HEK293 (cell line): Measurements from ENCODE around the gene ACP7.

Experiments used
- AEBP2 ChIP-seq: fragments of 450-650 bp; formaldehyde crosslinking; IDR thresholded peaks from 2 replicates; pipeline ENCODE4 v1.5.1; 2016; ENCODE audit warnings: missing biosample characterization, missing genetic modification characterization, borderline replicate concordance
- BCL6B ChIP-seq: fragments of 450-650 bp; formaldehyde crosslinking; IDR thresholded peaks from 2 replicates; pipeline ENCODE4 v1.5.1; 2017; ENCODE audit warnings: missing biosample characterization, missing genetic modification characterization
- GLIS1 ChIP-seq: fragments of 450-650 bp; formaldehyde crosslinking; IDR thresholded peaks from 2 replicates; pipeline ENCODE4 v1.5.1; 2016; ENCODE audit warnings: missing biosample characterization, missing genetic modification characterization
- HOXA7 ChIP-seq: sonication (generic); formaldehyde crosslinking; IDR thresholded peaks from 2 replicates; pipeline ENCODE4 v1.8.1; 2022; ENCODE audit warnings: missing genetic modification reagents, borderline replicate concordance
- KLF17 ChIP-seq: fragments of 450-650 bp; formaldehyde crosslinking; IDR thresholded peaks from 2 replicates; pipeline ENCODE4 v1.5.1; 2016; ENCODE audit warnings: missing biosample characterization, missing genetic modification characterization
- OVOL3 ChIP-seq: fragments of 450-650 bp; formaldehyde crosslinking; IDR thresholded peaks from 2 replicates; pipeline ENCODE4 v1.5.1; 2016; ENCODE audit warnings: missing biosample characterization, missing genetic modification characterization
- PRDM1 ChIP-seq: fragments of 450-650 bp; formaldehyde crosslinking; IDR thresholded peaks from 2 replicates; pipeline ENCODE4; 2016; ENCODE audit warnings: missing biosample characterization, missing genetic modification characterization
- PRDM10 ChIP-seq: fragments of 450-650 bp; formaldehyde crosslinking; IDR thresholded peaks from 2 replicates; pipeline ENCODE4 v1.5.1; 2016; ENCODE audit warnings: missing biosample characterization, missing genetic modification characterization
- PRDM6 ChIP-seq: fragments of 450-650 bp; formaldehyde crosslinking; IDR thresholded peaks from 2 replicates; pipeline ENCODE4 v1.5.1; 2017; ENCODE audit warnings: missing biosample characterization, missing genetic modification characterization
- REPIN1 ChIP-seq: fragments of 450-650 bp; formaldehyde crosslinking; IDR thresholded peaks from 2 replicates; pipeline ENCODE4 v1.5.1; 2017; ENCODE audit warnings: missing biosample characterization, missing genetic modification characterization, low read depth
- SCRT1 ChIP-seq: fragments of 450-650 bp; formaldehyde crosslinking; IDR thresholded peaks from 2 replicates; pipeline ENCODE4 v1.5.1; 2016; ENCODE audit warnings: missing biosample characterization, missing genetic modification characterization, borderline replicate concordance
- YY1 ChIP-seq: fragments of 450-650 bp; formaldehyde crosslinking; IDR thresholded peaks from 2 replicates; pipeline ENCODE4 v1.5.1; 2018; ENCODE audit warnings: missing biosample characterization, missing genetic modification characterization
- ZBTB17 ChIP-seq: fragments of 450-650 bp; formaldehyde crosslinking; IDR thresholded peaks from 2 replicates; pipeline ENCODE4 v1.5.1; 2016; ENCODE audit warnings: missing biosample characterization, missing genetic modification characterization
- ZBTB26 ChIP-seq: fragments of 450-650 bp; formaldehyde crosslinking; optimal IDR thresholded peaks from 2 replicates; pipeline ENCODE3; 2016; ENCODE audit warnings: missing biosample characterization, mild to moderate bottlenecking, missing genetic modification characterization
- ZBTB48 ChIP-seq: fragments of 450-650 bp; formaldehyde crosslinking; IDR thresholded peaks from 2 replicates; pipeline ENCODE4 v1.5.1; 2016; ENCODE audit warnings: missing biosample characterization, missing genetic modification characterization
- ZIC2 ChIP-seq: fragments of 450-650 bp; formaldehyde crosslinking; IDR thresholded peaks from 2 replicates; pipeline ENCODE4 v1.5.1; 2016; ENCODE audit warnings: missing biosample characterization, missing genetic modification characterization
- ZNF146 ChIP-seq: fragments of 450-650 bp; formaldehyde crosslinking; IDR thresholded peaks from 2 replicates; pipeline ENCODE4 v1.5.1; 2016; ENCODE audit warnings: missing biosample characterization, missing genetic modification characterization
- ZNF16 ChIP-seq: fragments of 450-650 bp; formaldehyde crosslinking; IDR thresholded peaks from 2 replicates; pipeline ENCODE4 v1.5.1; 2016; ENCODE audit warnings: low read depth, missing biosample characterization, missing genetic modification characterization
- ZNF23 ChIP-seq: fragments of 450-650 bp; formaldehyde crosslinking; IDR thresholded peaks from 2 replicates; pipeline ENCODE4 v1.5.1; 2016; ENCODE audit warnings: missing biosample characterization, missing genetic modification characterization, borderline replicate concordance
- ZNF394 ChIP-seq: fragments of 450-650 bp; formaldehyde crosslinking; IDR thresholded peaks from 2 replicates; pipeline ENCODE4 v1.5.1; 2016; ENCODE audit warnings: missing biosample characterization, missing genetic modification characterization, mild to moderate bottlenecking, moderate library complexity, borderline replicate concordance
- ZNF510 ChIP-seq: fragments of 450-650 bp; formaldehyde crosslinking; IDR thresholded peaks from 2 replicates; pipeline ENCODE4 v1.5.1; 2018; ENCODE audit warnings: mild to moderate bottlenecking, missing genetic modification characterization, missing biosample characterization; ENCODE audit not compliant: insufficient replicate concordance
- ZNF514 ChIP-seq: fragments of 450-650 bp; formaldehyde crosslinking; IDR thresholded peaks from 2 replicates; pipeline ENCODE4 v1.5.1; 2016; ENCODE audit warnings: missing biosample characterization, missing genetic modification characterization
- ZNF529 ChIP-seq: fragments of 450-650 bp; formaldehyde crosslinking; IDR thresholded peaks from 2 replicates; pipeline ENCODE4 v1.5.1; 2017; ENCODE audit warnings: missing genetic modification characterization, missing biosample characterization; ENCODE audit not compliant: insufficient replicate concordance
- ZNF596 ChIP-seq: fragments of 450-650 bp; IDR thresholded peaks from 2 replicates; pipeline ENCODE4 v1.5.0; 2018; ENCODE audit warnings: missing biosample characterization, mild to moderate bottlenecking, missing genetic modification characterization, moderate library complexity
- ZNF658 ChIP-seq: fragments of 450-650 bp; formaldehyde crosslinking; IDR thresholded peaks from 2 replicates; pipeline ENCODE4; 2016; ENCODE audit warnings: missing biosample characterization, missing genetic modification characterization
- ZNF76 ChIP-seq: fragments of 450-650 bp; formaldehyde crosslinking; IDR thresholded peaks from 2 replicates; pipeline ENCODE4; 2016; ENCODE audit warnings: low read depth, missing biosample characterization, missing genetic modification characterization, borderline replicate concordance
- ZSCAN18 ChIP-seq: fragments of 450-650 bp; formaldehyde crosslinking; IDR thresholded peaks from 2 replicates; pipeline ENCODE4 v1.5.1; 2016; ENCODE audit warnings: missing biosample characterization, missing genetic modification characterization

Gene ACP7

GRCh38 chr19:39156326-39157230, 72.4 kb downstream of the ACP7 start (continued):
- TF ChIP-seq REPIN1 (no peak), ZNF529 (tag by site-specific recombination) (no peak), GLIS1 (tag by site-specific recombination) (peak; percentile 84), ZNF146 (tag by site-specific recombination) (no peak), ZNF23 (tag by site-specific recombination) (no peak), PRDM1 (tag by site-specific recombination) (no peak), ZBTB17 (tag by site-specific recombination) (0 out of 2 replicates have a peak, but pooled peaks have one; percentile 13), KLF17 (tag by site-specific recombination) (peak; percentile 83), OVOL3 (no peak), AEBP2 (tag by site-specific recombination) (no peak), ZNF510 (tag by site-specific recombination) (no peak), ZNF596 (tag by site-specific recombination) (no peak), ZNF658 (tag by site-specific recombination) (no peak), ZNF394 (tag by site-specific recombination) (no peak), ZNF16 (no peak), SCRT1 (tag by site-specific recombination) (no peak), BCL6B (tag by site-specific recombination) (no peak), PRDM10 (tag by site-specific recombination) (no peak), YY1 (tag by site-specific recombination) (no peak), PRDM6 (tag by site-specific recombination) (no peak), ZIC2 (peak; percentile 94), ZSCAN18 (tag by site-specific recombination) (no peak), HOXA7 (no peak), ZNF76 (tag by site-specific recombination) (no peak), ZBTB48 (tag by site-specific recombination) (no peak), ZNF514 (tag by site-specific recombination) (no peak), ZBTB26 (tag by site-specific recombination) (no peak)
